Measurements from ENCODE around the gene SPAG8.

The SPAG8 gene

GRCh38 chr9:35852267-35852815 lies 40.3 kb upstream of the SPAG8 start:
- H3K4me2 ChIP-seq (ENCODE audit: insufficient read depth, low read length): no peak overlapping the region
- H3K4me1 ChIP-seq (ENCODE audit: insufficient read depth, low read length): no peaks in the 10 kb centered on the region
- ATAC-seq (ENCODE audit: insufficient read depth, low read depth) (no peak), DNase-seq (no peak)
- no peak overlapping the region for H3K9ac ChIP-seq (ENCODE audit: low read depth, low read length)
- H2AFZ ChIP-seq (ENCODE audit: low read depth, low read length): no peak overlapping the region
- TF ChIP-seq CTCF (IDR thresholded peaks at IDR 0.05; ENCODE audit: borderline replicate concordance, extremely low read depth, low read length, poor library complexity, severe bottlenecking) (no peak), EZH2 (IDR thresholded peaks at IDR 0.05; ENCODE audit: borderline replicate concordance, low read depth, low read length, severe bottlenecking) (no peak)
- no peak overlapping the region for H3K4me3 ChIP-seq (ENCODE audit: low read depth in 1 of 2, low read length in 2 of 2)
- no peak overlapping the region for H3K27ac ChIP-seq (ENCODE audit: low read length)
- H4K20me1 ChIP-seq (ENCODE audit: insufficient read depth, low read length): no peaks in the 10 kb centered on the region; the same call in 1 of the 2 replicates
- H3K79me2 ChIP-seq (ENCODE audit: insufficient read depth, low read length): no peaks in the 10 kb centered on the region
- peaks cover under 1% of the 10 kb centered on the region; the same call in 1 of the 2 replicates for H3K36me3 ChIP-seq (ENCODE audit: insufficient read depth, low read length)
- no peaks in the 10 kb centered on the region for H3K9me3 ChIP-seq (ENCODE audit: insufficient read depth, low read length, severe bottlenecking)
- no peaks in the 10 kb centered on the region for H3K27me3 ChIP-seq (ENCODE audit: insufficient read depth, low read length, poor library complexity)

- Histone ChIP-seq H3K4me2 (ENCODE audit: insufficient read depth, low read length) (no peak overlapping the region), H3K79me2 (ENCODE audit: insufficient read depth, low read length) (no peaks in the 10 kb centered on the region)
- no peak for DNase-seq
Observed at GRCh38 chr9:35847792-35848572, 35.9 kb upstream of the SPAG8 start.

GRCh38 chr9:35845824-35846771 lies 34.0 kb upstream of the SPAG8 start:
- no peaks in the 10 kb centered on the region for H3K9me3 ChIP-seq (ENCODE audit: insufficient read depth, low read length, severe bottlenecking)
- peaks cover 11% of the 10 kb centered on the region for H3K36me3 ChIP-seq (ENCODE audit: insufficient read depth, low read length)
- no peak overlapping the region for H2AFZ ChIP-seq (ENCODE audit: low read depth, low read length)
- H3K4me2 ChIP-seq (ENCODE audit: insufficient read depth, low read length): no peak overlapping the region
- no peak overlapping the region for H3K27ac ChIP-seq (ENCODE audit: low read length)
- no peak for ATAC-seq (ENCODE audit: insufficient read depth, low read depth)
- no peaks in the 10 kb centered on the region for H3K79me2 ChIP-seq (ENCODE audit: insufficient read depth, low read length)
- no peak overlapping the region for H3K9ac ChIP-seq (ENCODE audit: low read depth, low read length)
- H3K27me3 ChIP-seq (ENCODE audit: insufficient read depth, low read length, poor library complexity): no peaks in the 10 kb centered on the region
- DNase-seq: no peak
- TF ChIP-seq CTCF (IDR thresholded peaks at IDR 0.05; ENCODE audit: borderline replicate concordance, extremely low read depth, low read length, poor library complexity, severe bottlenecking) (no peak), EZH2 (IDR thresholded peaks at IDR 0.05; ENCODE audit: borderline replicate concordance, low read depth, low read length, severe bottlenecking) (no peak)
- H3K4me1 ChIP-seq (ENCODE audit: insufficient read depth, low read length): no peaks in the 10 kb centered on the region
- H4K20me1 ChIP-seq (ENCODE audit: insufficient read depth, low read length): no peaks in the 10 kb centered on the region
- H3K4me3 ChIP-seq (ENCODE audit: low read depth in 1 of 2, low read length in 2 of 2): no peak overlapping the region

More at GRCh38 chr9:35847792-35848572, 35.9 kb upstream of the SPAG8 start:
- H3K27me3 ChIP-seq (ENCODE audit: insufficient read depth, low read length, poor library complexity): no peaks in the 10 kb centered on the region
- no peaks in the 10 kb centered on the region for H3K9me3 ChIP-seq (ENCODE audit: insufficient read depth, low read length, severe bottlenecking)
- no peak overlapping the region for H3K9ac ChIP-seq (ENCODE audit: low read depth, low read length)
- ATAC-seq (ENCODE audit: insufficient read depth, low read depth): no peak
- no peaks in the 10 kb centered on the region for H4K20me1 ChIP-seq (ENCODE audit: insufficient read depth, low read length)
- TF ChIP-seq CTCF (IDR thresholded peaks at IDR 0.05; ENCODE audit: borderline replicate concordance, extremely low read depth, low read length, poor library complexity, severe bottlenecking) (no peak), EZH2 (IDR thresholded peaks at IDR 0.05; ENCODE audit: borderline replicate concordance, low read depth, low read length, severe bottlenecking) (no peak)
- no peak overlapping the region for H3K4me3 ChIP-seq (ENCODE audit: low read depth in 1 of 2, low read length in 2 of 2)
- H3K27ac ChIP-seq (ENCODE audit: low read length): no peak overlapping the region
- H3K36me3 ChIP-seq (ENCODE audit: insufficient read depth, low read length): peaks cover 11% of the 10 kb centered on the region
- H3K4me1 ChIP-seq (ENCODE audit: insufficient read depth, low read length): no peaks in the 10 kb centered on the region
- H2AFZ ChIP-seq (ENCODE audit: low read depth, low read length): no peak overlapping the region

All from DND-41 (cell line).